ENCODE results near the gene METTL9. TPM values are rescaled to one million over a fixed set of nuclear protein-coding genes. Genes with fewer than 3 reads are reported as not detected.
"Not testable (repeated sequence)": the region's sequence is repeated elsewhere in the genome, so short reads cannot be mapped to it uniquely, and the experiment has no call there.

Gene METTL9
- total RNA-seq, 1 donor from 2014 or later, result 47.8 TPM

DNA sequence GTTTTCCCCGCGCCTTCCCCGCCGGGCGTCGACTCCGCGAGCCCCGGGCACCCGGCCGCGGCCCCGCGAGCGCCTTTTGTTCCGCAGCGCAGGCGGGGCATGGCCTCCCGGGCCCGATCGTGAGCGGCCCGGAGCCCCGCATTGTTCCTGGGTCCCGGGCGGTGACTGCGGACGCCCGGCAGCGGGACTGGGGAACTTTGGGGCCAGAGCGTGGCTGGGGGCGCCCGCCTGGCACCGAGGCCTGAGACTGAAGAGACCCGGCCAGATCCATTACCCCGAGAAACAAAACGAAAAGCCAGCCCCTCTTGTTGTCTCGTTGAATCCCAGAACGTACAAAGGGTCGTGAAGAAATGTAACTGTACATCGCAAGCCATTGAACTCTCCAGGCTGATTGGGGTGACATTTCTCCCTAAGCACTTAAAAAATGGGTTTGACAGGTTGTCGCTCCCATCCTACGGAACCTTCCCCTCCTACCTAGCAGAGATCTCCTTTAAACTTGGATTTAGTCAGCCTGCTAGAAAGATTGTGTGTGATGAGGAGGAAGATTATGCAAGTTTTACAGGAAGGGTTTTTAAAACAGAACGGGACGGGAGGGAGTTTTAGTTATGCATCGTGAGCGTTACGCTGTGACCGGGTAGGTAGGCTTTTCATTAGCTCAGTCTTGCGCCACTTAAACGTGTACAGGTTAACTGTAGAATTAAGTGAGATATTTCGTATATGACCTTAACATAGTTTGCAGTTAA, 825 bp downstream of the METTL9 start:
- TF ChIP-seq, protein P1, sequence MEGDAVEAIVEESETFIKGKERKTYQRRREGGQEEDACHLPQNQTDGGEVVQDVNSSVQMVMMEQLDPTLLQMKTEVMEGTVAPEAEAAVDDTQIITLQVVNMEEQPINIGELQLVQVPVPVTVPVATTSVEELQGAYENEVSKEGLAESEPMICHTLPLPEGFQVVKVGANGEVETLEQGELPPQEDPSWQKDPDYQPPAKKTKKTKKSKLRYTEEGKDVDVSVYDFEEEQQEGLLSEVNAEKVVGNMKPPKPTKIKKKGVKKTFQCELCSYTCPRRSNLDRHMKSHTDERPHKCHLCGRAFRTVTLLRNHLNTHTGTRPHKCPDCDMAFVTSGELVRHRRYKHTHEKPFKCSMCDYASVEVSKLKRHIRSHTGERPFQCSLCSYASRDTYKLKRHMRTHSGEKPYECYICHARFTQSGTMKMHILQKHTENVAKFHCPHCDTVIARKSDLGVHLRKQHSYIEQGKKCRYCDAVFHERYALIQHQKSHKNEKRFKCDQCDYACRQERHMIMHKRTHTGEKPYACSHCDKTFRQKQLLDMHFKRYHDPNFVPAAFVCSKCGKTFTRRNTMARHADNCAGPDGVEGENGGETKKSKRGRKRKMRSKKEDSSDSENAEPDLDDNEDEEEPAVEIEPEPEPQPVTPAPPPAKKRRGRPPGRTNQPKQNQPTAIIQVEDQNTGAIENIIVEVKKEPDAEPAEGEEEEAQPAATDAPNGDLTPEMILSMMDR (IDR thresholded peaks at IDR 0.05; ENCODE audit: borderline replicate concordance), result no peak
- peak overlapping the region; percentile 94 for H3K27ac ChIP-seq (replicated peaks)
- H3K9me3 ChIP-seq (replicated peaks), result no peaks in the 10 kb centered on the region
- DNase-seq, result no peak
- peaks cover 62% of the 10 kb centered on the region for H3K4me1 ChIP-seq
- intact Hi-C loops (cut with micrococcal nuclease), result no loop called here
- H3K36me3 ChIP-seq, result no peaks in the 10 kb centered on the region
- H3K4me3 ChIP-seq, result peak overlapping the region; percentile 90
- H3K27me3 ChIP-seq (ENCODE audit: low read depth), result no peaks in the 10 kb centered on the region

DNA sequence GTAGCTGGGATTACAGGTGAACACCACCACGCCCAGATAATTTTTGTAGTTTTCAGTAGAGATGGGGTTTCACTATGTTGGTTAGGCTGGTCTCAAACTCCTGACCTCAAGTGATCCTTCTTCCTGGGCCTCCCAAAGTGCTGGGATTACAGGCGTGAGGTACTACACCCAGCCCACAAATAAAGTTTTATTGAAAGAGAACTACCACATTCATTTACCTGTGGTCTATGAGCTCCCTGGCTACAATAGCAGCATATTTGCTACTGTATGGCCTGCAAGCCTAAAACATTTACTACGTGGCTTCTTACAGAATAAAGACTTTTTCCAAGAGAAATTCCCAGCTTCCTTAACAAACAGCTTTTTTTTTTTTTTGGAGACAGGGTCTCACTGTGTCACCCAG, 3.4 kb downstream of the METTL9 start:
- no peak for DNase-seq
- intact Hi-C loops (cut with micrococcal nuclease), result no loop called here
- H3K27ac ChIP-seq (replicated peaks), result no peak overlapping the region
- H3K4me1 ChIP-seq, result peaks cover 62% of the 10 kb centered on the region
- no peaks in the 10 kb centered on the region for H3K27me3 ChIP-seq (ENCODE audit: low read depth)
- TF ChIP-seq, protein P1 (IDR thresholded peaks at IDR 0.05; ENCODE audit: borderline replicate concordance), result no peak
- no peaks in the 10 kb centered on the region for H3K36me3 ChIP-seq
- no peak overlapping the region for H3K4me3 ChIP-seq
- H3K9me3 ChIP-seq (replicated peaks), result no peaks in the 10 kb centered on the region

DNA sequence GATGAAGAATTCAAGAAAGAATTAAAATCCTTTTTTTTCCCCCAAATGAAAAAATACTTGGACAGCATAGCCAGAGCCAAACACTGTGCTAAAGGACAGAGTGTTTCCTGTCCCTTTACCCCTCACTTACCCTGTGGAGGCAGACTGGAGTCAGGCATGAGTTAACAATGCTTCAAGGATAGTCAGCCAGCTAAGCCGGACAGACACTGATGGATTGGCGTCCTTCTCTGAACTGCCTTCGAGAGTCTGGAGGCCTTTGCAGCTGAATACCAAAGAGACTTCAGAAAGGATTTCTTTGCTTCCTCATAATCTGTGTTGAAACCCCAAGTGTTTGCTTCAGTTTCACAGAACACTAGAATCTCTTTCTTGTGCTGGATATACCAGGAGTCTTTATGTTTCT, 4.6 kb downstream of the METTL9 start:
- H3K9me3 ChIP-seq (replicated peaks), result no peaks in the 10 kb centered on the region
- H3K4me1 ChIP-seq, result peaks cover 62% of the 10 kb centered on the region
- no peak overlapping the region for H3K4me3 ChIP-seq
- no peak overlapping the region for H3K27ac ChIP-seq (replicated peaks)
- intact Hi-C loops (cut with micrococcal nuclease), result no loop called here
- no peak for DNase-seq
- TF ChIP-seq, protein P1 (IDR thresholded peaks at IDR 0.05; ENCODE audit: borderline replicate concordance), result no peak
- H3K27me3 ChIP-seq (ENCODE audit: low read depth), result no peaks in the 10 kb centered on the region
- H3K36me3 ChIP-seq, result no peaks in the 10 kb centered on the region

DNA sequence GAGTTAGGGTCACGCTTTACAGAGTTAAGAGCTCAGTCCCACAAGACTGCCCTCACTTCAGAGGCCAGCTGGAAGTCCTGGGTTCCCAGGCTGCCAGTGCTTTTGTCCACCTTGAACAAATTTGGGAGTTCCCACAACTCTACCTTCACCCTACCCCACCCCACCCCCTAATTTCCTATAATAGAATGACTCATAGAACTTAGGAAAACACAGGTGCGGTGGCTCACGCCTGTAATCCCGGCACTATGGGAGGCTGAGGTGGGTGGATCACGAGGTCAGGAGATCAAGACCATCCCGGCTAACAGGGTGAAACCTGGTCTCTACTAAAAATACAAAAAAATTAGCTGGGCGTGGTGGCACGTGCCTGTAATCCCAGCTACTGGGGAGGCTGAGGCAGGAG, 6.5 kb downstream of the METTL9 start:
- intact Hi-C loops (cut with micrococcal nuclease); DNase-seq; H3K27me3 ChIP-seq (ENCODE audit: low read depth); H3K36me3 ChIP-seq; H3K9me3 ChIP-seq (replicated peaks); H3K27ac ChIP-seq (replicated peaks); H3K4me3 ChIP-seq: not testable (repeated sequence)
- H3K4me1 ChIP-seq, result peaks cover 65% of the 10 kb centered on the region

DNA sequence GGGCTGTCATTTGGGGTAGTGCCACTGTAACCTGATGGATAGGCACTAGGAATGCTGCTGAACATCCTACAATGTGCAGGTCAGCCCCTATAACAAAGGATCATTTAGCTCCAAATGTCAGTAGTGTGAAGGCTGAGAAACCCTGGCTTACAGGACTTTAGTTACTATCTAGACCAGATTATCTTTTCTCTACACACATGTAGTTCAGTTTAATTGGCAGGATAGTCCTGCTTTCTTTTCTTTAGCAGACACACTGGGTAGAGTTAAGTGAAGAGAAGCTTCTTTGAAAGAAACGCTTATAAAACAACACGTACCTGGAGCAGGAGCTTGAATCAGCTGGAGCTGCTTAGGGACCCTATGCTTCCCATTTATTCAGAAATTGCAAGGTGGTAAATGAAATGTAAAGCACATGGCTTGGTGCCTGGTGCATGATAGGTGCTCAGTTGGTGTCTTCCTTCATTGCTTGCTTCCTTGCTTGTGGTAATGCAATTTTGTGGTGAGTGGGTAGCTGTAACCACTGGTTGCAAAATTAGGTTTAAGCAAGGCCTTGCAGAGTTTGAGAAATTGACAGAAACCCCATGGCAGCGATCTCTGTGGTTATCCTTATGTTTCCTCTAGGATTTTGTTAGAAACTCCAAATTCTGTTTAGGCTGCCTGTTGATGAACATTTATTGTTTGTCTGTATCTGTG, 9.4 kb downstream of the METTL9 start:
- no peak for DNase-seq
- H3K27ac ChIP-seq (replicated peaks), result no peak overlapping the region
- H3K36me3 ChIP-seq, result peaks cover under 1% of the 10 kb centered on the region
- no peaks in the 10 kb centered on the region for H3K27me3 ChIP-seq (ENCODE audit: low read depth)
- intact Hi-C loops (cut with micrococcal nuclease), result no loop called here
- TF ChIP-seq, protein P1 (IDR thresholded peaks at IDR 0.05; ENCODE audit: borderline replicate concordance), result no peak
- no peaks in the 10 kb centered on the region for H3K9me3 ChIP-seq (replicated peaks)
- no peak overlapping the region for H3K4me3 ChIP-seq
- peaks cover 58% of the 10 kb centered on the region for H3K4me1 ChIP-seq

DNA sequence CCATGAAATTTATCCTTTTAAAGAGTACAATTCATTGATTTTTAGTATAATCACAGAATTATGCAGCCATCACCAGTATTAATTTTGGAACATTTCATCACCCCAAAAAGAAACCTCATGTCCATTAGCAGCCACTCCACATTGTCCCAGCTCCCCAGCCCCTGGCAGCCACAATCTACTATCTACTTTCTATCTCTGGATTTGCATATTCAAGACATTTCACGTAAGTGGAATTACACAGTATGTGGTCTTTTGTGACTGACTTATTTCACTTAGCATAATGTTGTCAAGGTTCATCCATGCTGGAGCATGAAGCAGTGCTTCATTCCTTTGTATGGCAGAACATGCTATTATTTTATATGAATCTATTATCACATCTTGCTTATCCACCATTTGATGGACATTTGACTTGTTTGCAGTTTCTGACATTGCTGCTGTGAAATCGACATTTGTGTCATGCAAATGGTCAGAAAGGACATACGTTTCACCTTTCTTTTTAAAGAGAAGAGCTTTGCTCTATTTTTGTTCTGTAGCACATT, 10.7 kb downstream of the METTL9 start:
- no peaks in the 10 kb centered on the region for H3K27me3 ChIP-seq (ENCODE audit: low read depth)
- H3K4me1 ChIP-seq, result peaks cover 46% of the 10 kb centered on the region
- peaks cover 7% of the 10 kb centered on the region for H3K36me3 ChIP-seq
- H3K27ac ChIP-seq (replicated peaks), result no peak overlapping the region
- H3K9me3 ChIP-seq (replicated peaks), result no peaks in the 10 kb centered on the region
- H3K4me3 ChIP-seq, result no peak overlapping the region
- intact Hi-C loops (cut with micrococcal nuclease), result no loop called here
- DNase-seq, result no peak
- TF ChIP-seq, protein P1 (IDR thresholded peaks at IDR 0.05; ENCODE audit: borderline replicate concordance), result no peak
